Stimulated activated CD4-positive, alpha-beta T cell treated with anti-CD3 and anti-CD28 coated beads, Interleukin-4, amount 100 ng/mL, for 4 hours (primary cell): Measurements from ENCODE around the gene KRTAP9-9.
"Not testable (repeated sequence)": the region's sequence is repeated elsewhere in the genome, so short reads cannot be mapped to it uniquely, and the experiment has no call there.

Source experiments
- DNase-seq, 2 experiments: peaks; one replicate each; pipeline ENCODE4 v3.0.0-alpha.2; 2020

The KRTAP9-9 gene

GRCh38 chr17:41267711-41268110 is 12.5 kb downstream of the KRTAP9-9 start:
- DNase-seq: no peak

- DNase-seq: not testable (repeated sequence)
These were observed 16.1 kb downstream of the KRTAP9-9 start for GRCh38 chr17:41271323-41271722.

- DNase-seq: no peak
These were observed 16.7 kb downstream of the KRTAP9-9 start for GRCh38 chr17:41271858-41272257.

GRCh38 chr17:41275648-41276190 is 20.5 kb downstream of the KRTAP9-9 start, which contains the start of gene KRTAP9-7:
TSS of gene KRTAP9-7 (plus strand) at chr17:41275698. CDS start at chr17:41275698, 0 bp downstream.
- DNase-seq: not testable (repeated sequence)

- no peak for DNase-seq
These were observed 23.2 kb downstream of the KRTAP9-9 start for GRCh38 chr17:41278176-41278955.

- no peak for DNase-seq
These were observed 28.9 kb downstream of the KRTAP9-9 start for GRCh38 chr17:41284043-41284442.

- no peak for DNase-seq
These were observed 29.4 kb downstream of the KRTAP9-9 start for GRCh38 chr17:41284546-41284945.

GRCh38 chr17:41287050-41287449 is 31.9 kb downstream of the KRTAP9-9 start:
- DNase-seq: no peak

GRCh38 chr17:41294016-41294415 is 38.8 kb downstream of the KRTAP9-9 start:
- no peak for DNase-seq

GRCh38 chr17:41296846-41297245 is 41.7 kb downstream of the KRTAP9-9 start:
- DNase-seq: no peak

- no peak for DNase-seq
These were observed 43.4 kb downstream of the KRTAP9-9 start for GRCh38 chr17:41298458-41299135.

GRCh38 chr17:41301204-41301790 is 46.1 kb downstream of the KRTAP9-9 start:
- no peak for DNase-seq

- DNase-seq: no peak
These were observed 47.0 kb downstream of the KRTAP9-9 start, which contains the start of gene KRTAP29-1 for GRCh38 chr17:41301916-41302901. TSS of gene KRTAP29-1 (minus strand) at chr17:41302851. CDS start at chr17:41302851, 0 bp downstream.

GRCh38 chr17:41302981-41303380 is 47.8 kb downstream of the KRTAP9-9 start:
- no peak for DNase-seq

GRCh38 chr17:41304091-41304490 is 48.9 kb downstream of the KRTAP9-9 start:
- DNase-seq: no peak
